MCF 10A (cell line): Measurements from ENCODE around the gene CORO2B. TPM values are rescaled to one million over a fixed set of nuclear protein-coding genes. Genes with fewer than 3 reads are reported as not detected.
"Not testable (repeated sequence)": the region's sequence is repeated elsewhere in the genome, so short reads cannot be mapped to it uniquely, and the experiment has no call there.

Experiments used
- BruUV-seq: library from RNA; stranded (reverse); fragments of 400-500 nt; replicated peaks from 2 replicates; lab custom pipeline; 2021; lab: Mats Ljungman, UMichigan
- CTCF ChIA-PET: fragments of 300-600 bp; sonication (Branson Sonifier 250); formaldehyde crosslinking; extraction: SDS; loops from one replicate; lab custom pipeline; 2021; ENCODE audit warnings: antibody characterized with exemption, inconsistent platforms; lab: Yijun Ruan, JAX
- POLR2A ChIA-PET: fragments of 300-600, 350-650 bp; sonication (Branson Sonifier 250); formaldehyde crosslinking; extraction: SDS; loops from one replicate; lab custom pipeline; 2020; ENCODE audit warnings: antibody characterized with exemption, inconsistent platforms; lab: Yijun Ruan, JAX
- DNase-seq: peaks from one replicate; pipeline ENCODE4 v3.0.0-alpha.2; 2018; ENCODE audit not compliant: unreplicated experiment
- H3K27ac Mint-ChIP-seq: one replicate; pipeline ENCODE4 v1.8.0; 2022; ENCODE audit warnings: mild to moderate bottlenecking, low read depth, mixed read lengths; ENCODE audit not compliant: unreplicated experiment
- H3K27me3 Mint-ChIP-seq: one replicate; pipeline ENCODE4 v1.8.0; 2022; ENCODE audit warnings: mixed read lengths; ENCODE audit not compliant: insufficient read depth, unreplicated experiment
- H3K36me3 Mint-ChIP-seq: one replicate; pipeline ENCODE4 v1.8.0; 2022; ENCODE audit warnings: mild to moderate bottlenecking, moderate library complexity, mixed read lengths; ENCODE audit not compliant: insufficient read depth, unreplicated experiment
- H3K4me1 Mint-ChIP-seq: one replicate; pipeline ENCODE4 v1.8.0; 2022; ENCODE audit warnings: mixed read lengths; ENCODE audit not compliant: insufficient read depth, unreplicated experiment
- H3K4me3 Mint-ChIP-seq: one replicate; pipeline ENCODE4 v1.8.0; 2022; ENCODE audit warnings: mild to moderate bottlenecking, moderate library complexity, mixed read lengths; ENCODE audit not compliant: unreplicated experiment
- H3K9me3 Mint-ChIP-seq: one replicate; pipeline ENCODE4 v1.8.0; 2022; ENCODE audit warnings: mixed read lengths; ENCODE audit not compliant: unreplicated experiment
- intact Hi-C: fragments of 100-400 bp; cut with micrococcal nuclease; formaldehyde crosslinking; loops from 2 replicates; pipeline ENCODE4 v1.14.1; 2022
- total RNA-seq: library from RNA; stranded (reverse); gene quantifications from 2 replicates; pipeline ENCODE4 v1.2.3, GENCODE V29; 2022
- TF ChIP-seq, protein P1 (sequence below): fragments of 200-600 bp; IDR thresholded peaks from one replicate; pipeline ENCODE4 v1.8.0; 2022; ENCODE audit warnings: antibody characterized with exemption, mild to moderate bottlenecking; ENCODE audit not compliant: unreplicated experiment

The CORO2B gene
- total RNA-seq, 1 experiment from 2014 or later, result 0.79 TPM

GRCh38 chr15:68677996-68678395 lies 99.2 kb downstream of the CORO2B start:
- DNase-seq, result no peak
- Mint-ChIP-seq H3K27ac (no peak overlapping the region), H3K36me3 (no peaks in the 10 kb centered on the region), H3K4me3 (no peak overlapping the region), H3K27me3 (no peaks in the 10 kb centered on the region), H3K4me1 (peaks cover 8% of the 10 kb centered on the region), H3K9me3 (no peaks in the 10 kb centered on the region)
- ChIA-PET CTCF (interaction anchor here (1.2 to 7.0 kb wide), 4 partner anchors 116 to 247 kb away, joined by 3 to 105 read pairs (median 46); no protein-coding TSS in a partner anchor), POLR2A (no interaction called here)
- intact Hi-C loops, result no loop called here
- TF ChIP-seq, protein P1, sequence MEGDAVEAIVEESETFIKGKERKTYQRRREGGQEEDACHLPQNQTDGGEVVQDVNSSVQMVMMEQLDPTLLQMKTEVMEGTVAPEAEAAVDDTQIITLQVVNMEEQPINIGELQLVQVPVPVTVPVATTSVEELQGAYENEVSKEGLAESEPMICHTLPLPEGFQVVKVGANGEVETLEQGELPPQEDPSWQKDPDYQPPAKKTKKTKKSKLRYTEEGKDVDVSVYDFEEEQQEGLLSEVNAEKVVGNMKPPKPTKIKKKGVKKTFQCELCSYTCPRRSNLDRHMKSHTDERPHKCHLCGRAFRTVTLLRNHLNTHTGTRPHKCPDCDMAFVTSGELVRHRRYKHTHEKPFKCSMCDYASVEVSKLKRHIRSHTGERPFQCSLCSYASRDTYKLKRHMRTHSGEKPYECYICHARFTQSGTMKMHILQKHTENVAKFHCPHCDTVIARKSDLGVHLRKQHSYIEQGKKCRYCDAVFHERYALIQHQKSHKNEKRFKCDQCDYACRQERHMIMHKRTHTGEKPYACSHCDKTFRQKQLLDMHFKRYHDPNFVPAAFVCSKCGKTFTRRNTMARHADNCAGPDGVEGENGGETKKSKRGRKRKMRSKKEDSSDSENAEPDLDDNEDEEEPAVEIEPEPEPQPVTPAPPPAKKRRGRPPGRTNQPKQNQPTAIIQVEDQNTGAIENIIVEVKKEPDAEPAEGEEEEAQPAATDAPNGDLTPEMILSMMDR, result no peak
- BruUV-seq, result no TSS peak

GRCh38 chr15:68678746-68679145 lies 100.0 kb downstream of the CORO2B start:
- CTCF ChIA-PET, result interaction anchor here (0.6 to 1.8 kb wide), 6 partner anchors 124 to 246 kb away, joined by 3 to 7 read pairs (median 4); no protein-coding TSS in a partner anchor
- Mint-ChIP-seq H3K9me3 (no peaks in the 10 kb centered on the region), H3K27ac (no peak overlapping the region), H3K27me3 (no peaks in the 10 kb centered on the region), H3K36me3 (no peaks in the 10 kb centered on the region), H3K4me3 (no peak overlapping the region), H3K4me1 (peaks cover 8% of the 10 kb centered on the region)
- TF ChIP-seq, protein P1, result no peak
- no TSS peak for BruUV-seq
- intact Hi-C loops, result no loop called here
- DNase-seq, result no peak
- POLR2A ChIA-PET, result no interaction called here

- intact Hi-C loops, result no loop called here
- ChIA-PET POLR2A (no interaction called here), CTCF (interaction anchor here (0.6 to 3.5 kb wide), 7 partner anchors 124 to 246 kb away, joined by 3 to 13 read pairs (median 4); no protein-coding TSS in a partner anchor)
- no TSS peak for BruUV-seq
- H3K27ac Mint-ChIP-seq, result no peak overlapping the region
- TF ChIP-seq, protein P1, result no peak
- no peaks in the 10 kb centered on the region for H3K9me3 Mint-ChIP-seq
- no peaks in the 10 kb centered on the region for H3K27me3 Mint-ChIP-seq
- H3K4me3 Mint-ChIP-seq, result no peak overlapping the region
- no peaks in the 10 kb centered on the region for H3K36me3 Mint-ChIP-seq
- DNase-seq, result no peak
- H3K4me1 Mint-ChIP-seq, result peaks cover 8% of the 10 kb centered on the region
Measured at GRCh38 chr15:68679161-68679560, 100.4 kb downstream of the CORO2B start.

DNA sequence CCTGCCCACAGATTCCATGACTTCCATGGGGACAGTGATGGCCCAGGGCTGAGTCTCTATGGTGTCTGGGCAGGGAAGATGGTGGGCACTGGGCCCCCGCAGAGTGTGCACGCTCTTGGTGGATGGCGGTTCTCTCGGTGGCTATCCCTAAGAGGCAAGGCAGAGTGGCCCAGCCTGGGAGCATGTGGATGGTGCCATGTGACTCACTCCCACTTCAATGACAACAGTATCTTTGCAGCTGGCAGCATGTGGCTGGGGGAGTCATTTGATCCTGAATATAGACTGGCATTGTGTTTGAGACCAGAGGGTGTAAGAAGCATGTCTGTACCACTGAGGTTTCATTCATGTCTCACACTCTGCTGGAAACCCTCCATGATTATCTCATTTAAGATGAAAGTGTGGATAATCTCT lies 101.2 kb downstream of the CORO2B start:
- H3K27me3 Mint-ChIP-seq, result no peaks in the 10 kb centered on the region
- intact Hi-C loops, result no loop called here

GRCh38 chr15:68680756-68681155 lies 102.0 kb downstream of the CORO2B start:
- DNase-seq, H3K36me3 Mint-ChIP-seq, POLR2A ChIA-PET, H3K4me1 Mint-ChIP-seq, intact Hi-C loops, H3K4me3 Mint-ChIP-seq, H3K9me3 Mint-ChIP-seq, BruUV-seq, H3K27me3 Mint-ChIP-seq, H3K27ac Mint-ChIP-seq: not testable (repeated sequence)
- CTCF ChIA-PET, result interaction anchor here (0.6 to 3.5 kb wide), 2 partner anchors 51 to 126 kb away, joined by 4 to 13 read pairs; no protein-coding TSS in a partner anchor

More for the DNA sequence above, 101.2 kb downstream of the CORO2B start:
- ChIA-PET CTCF (interaction anchor here (1.8 to 3.5 kb wide), 2 partner anchors 125 to 196 kb away, joined by 7 to 13 read pairs; no protein-coding TSS in a partner anchor), POLR2A (no interaction called here)
- Mint-ChIP-seq H3K9me3 (no peaks in the 10 kb centered on the region), H3K4me3 (no peak overlapping the region), H3K4me1 (peaks cover 6% of the 10 kb centered on the region), H3K36me3 (no peaks in the 10 kb centered on the region), H3K27ac (no peak overlapping the region)
- no peak for DNase-seq
- BruUV-seq, result no TSS peak
- TF ChIP-seq, protein P1, result no peak
